ENCODE results near the gene REN. TPM values are rescaled to one million over a fixed set of nuclear protein-coding genes. Genes with fewer than 3 reads are reported as not detected.

Gene REN
- total and polyA plus RNA-seq, 2 of the 13 experiments (the other 11 are each of a cell fraction or from before 2014, with no cell fraction given) = not detected

DNA sequence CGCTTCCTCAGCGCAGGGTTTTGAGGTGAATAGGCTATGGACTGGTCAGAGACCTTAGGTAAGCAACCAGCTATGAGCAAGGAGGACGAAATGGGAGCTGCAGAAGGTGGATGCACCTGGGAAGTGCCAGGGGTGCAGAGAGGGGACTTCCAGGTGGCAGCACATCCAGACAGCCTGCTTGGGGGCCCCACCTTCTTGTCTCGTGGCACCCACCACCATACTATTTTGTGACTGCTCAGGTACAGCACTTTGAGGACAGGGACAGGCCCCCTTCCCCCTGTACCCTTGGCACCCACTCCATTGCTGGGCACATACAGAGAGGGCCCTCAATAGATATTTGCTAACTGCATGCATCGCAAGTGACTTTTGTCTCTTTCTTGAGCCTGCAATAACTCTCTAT lies 30.9 kb upstream of the REN start (continued):
- TF ChIP-seq, protein P1, sequence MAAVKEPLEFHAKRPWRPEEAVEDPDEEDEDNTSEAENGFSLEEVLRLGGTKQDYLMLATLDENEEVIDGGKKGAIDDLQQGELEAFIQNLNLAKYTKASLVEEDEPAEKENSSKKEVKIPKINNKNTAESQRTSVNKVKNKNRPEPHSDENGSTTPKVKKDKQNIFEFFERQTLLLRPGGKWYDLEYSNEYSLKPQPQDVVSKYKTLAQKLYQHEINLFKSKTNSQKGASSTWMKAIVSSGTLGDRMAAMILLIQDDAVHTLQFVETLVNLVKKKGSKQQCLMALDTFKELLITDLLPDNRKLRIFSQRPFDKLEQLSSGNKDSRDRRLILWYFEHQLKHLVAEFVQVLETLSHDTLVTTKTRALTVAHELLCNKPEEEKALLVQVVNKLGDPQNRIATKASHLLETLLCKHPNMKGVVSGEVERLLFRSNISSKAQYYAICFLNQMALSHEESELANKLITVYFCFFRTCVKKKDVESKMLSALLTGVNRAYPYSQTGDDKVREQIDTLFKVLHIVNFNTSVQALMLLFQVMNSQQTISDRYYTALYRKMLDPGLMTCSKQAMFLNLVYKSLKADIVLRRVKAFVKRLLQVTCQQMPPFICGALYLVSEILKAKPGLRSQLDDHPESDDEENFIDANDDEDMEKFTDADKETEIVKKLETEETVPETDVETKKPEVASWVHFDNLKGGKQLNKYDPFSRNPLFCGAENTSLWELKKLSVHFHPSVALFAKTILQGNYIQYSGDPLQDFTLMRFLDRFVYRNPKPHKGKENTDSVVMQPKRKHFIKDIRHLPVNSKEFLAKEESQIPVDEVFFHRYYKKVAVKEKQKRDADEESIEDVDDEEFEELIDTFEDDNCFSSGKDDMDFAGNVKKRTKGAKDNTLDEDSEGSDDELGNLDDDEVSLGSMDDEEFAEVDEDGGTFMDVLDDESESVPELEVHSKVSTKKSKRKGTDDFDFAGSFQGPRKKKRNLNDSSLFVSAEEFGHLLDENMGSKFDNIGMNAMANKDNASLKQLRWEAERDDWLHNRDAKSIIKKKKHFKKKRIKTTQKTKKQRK (IDR thresholded peaks at IDR 0.05; ENCODE audit: low read length) = no peak

DNA sequence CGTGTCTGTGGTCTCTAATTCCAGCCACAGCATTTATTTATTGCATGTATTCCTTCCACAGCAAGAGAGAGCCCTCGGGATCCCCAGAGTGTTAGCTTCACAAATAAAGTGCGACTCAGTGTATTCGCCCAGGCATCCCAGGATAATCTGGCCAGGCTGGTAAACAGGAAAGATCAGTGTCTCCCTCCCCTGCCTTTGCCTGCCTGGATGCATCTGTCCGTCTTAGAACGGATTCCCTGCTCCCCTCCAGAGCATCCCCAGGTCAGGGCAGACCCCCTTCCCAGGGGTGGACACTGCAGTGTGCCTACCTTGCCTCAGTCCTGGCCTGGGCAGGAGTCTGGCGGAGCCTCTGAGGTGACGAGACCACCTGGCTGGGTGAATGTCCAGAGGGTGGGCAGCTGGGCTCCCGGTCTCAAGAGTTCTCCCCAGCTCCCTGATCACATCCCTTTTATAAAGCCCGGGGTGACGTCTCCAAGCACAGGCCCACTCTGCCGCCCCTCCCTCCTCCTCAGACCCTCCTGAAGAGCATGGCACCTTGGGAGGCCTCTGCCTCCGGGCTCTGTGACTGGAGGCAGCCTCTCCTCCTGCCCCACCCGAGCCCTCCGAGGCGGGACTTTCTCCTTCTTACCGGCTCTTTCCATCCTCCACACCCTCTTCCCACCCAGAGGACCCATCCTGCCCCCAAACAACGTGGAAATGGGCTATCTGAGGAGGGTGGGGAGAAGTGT lies 30.1 kb upstream of the REN start, which contains the start of gene KISS1:
Gene KISS1 (minus strand): TSS at position 424 of the 728 bp plus-strand sequence. CDS start 3,615 bp downstream, outside the sequence.
- ChIA-PET POLR2A (interaction anchor here (1.3 kb wide), 1 partner anchor 17 kb away, joined by 3 read pairs; the partner anchor contains the start of gene GOLT1A), CTCF (ENCODE audit: low intra/inter-chr PET ratio, low total read pairs) (no interaction called here)
- H4K20me1 ChIP-seq (ENCODE audit: insufficient read depth, low read length) = no peaks in the 10 kb centered on the region
- H3K4me2 ChIP-seq (ENCODE audit: low read depth, low read length) = no peak within 1 kb of the TSS
- no peaks in the 10 kb centered on the region for H3K79me2 ChIP-seq (ENCODE audit: insufficient read depth, low read length)
- no peak for DNase-seq (ENCODE audit: low spot score)
- FAIRE-seq = no peak
- no peak within 1 kb of the TSS for H3K4me3 ChIP-seq (replicated peaks in 1 of 3; ENCODE audit: insufficient read depth in 1 of 3, low read depth in 2 of 3, low read length in 3 of 3)
- WGBS (ENCODE audit: low lambda C conversion rate) = 40% methylated on average over 13 of the region's 18 CpGs
- peaks cover 2 to 22% of the 10 kb centered on the region in 2 experiments; a peak in 3 of 5 replicates for H3K27me3 ChIP-seq (ENCODE audit: control insufficient read depth in 1 of 2, insufficient read depth in 2 of 2, low read length in 2 of 2)
- no peak within 1 kb of the TSS for H2AFZ ChIP-seq (ENCODE audit: low read length)
- no peaks in the 10 kb centered on the region for H3K36me3 ChIP-seq (replicated peaks in 1 of 2; ENCODE audit: control insufficient read depth in 1 of 2, insufficient read depth in 2 of 2, low read length in 2 of 2)
- no TSS peak for BruUV-seq (replicated peaks)
- no peak within 1 kb of the TSS for H3K9ac ChIP-seq (ENCODE audit: insufficient read depth, low read depth, low read length)
- H3K4me1 ChIP-seq (ENCODE audit: insufficient read depth, low read length) = peaks cover 7% of the 10 kb centered on the region
- TF ChIP-seq, protein P2, sequence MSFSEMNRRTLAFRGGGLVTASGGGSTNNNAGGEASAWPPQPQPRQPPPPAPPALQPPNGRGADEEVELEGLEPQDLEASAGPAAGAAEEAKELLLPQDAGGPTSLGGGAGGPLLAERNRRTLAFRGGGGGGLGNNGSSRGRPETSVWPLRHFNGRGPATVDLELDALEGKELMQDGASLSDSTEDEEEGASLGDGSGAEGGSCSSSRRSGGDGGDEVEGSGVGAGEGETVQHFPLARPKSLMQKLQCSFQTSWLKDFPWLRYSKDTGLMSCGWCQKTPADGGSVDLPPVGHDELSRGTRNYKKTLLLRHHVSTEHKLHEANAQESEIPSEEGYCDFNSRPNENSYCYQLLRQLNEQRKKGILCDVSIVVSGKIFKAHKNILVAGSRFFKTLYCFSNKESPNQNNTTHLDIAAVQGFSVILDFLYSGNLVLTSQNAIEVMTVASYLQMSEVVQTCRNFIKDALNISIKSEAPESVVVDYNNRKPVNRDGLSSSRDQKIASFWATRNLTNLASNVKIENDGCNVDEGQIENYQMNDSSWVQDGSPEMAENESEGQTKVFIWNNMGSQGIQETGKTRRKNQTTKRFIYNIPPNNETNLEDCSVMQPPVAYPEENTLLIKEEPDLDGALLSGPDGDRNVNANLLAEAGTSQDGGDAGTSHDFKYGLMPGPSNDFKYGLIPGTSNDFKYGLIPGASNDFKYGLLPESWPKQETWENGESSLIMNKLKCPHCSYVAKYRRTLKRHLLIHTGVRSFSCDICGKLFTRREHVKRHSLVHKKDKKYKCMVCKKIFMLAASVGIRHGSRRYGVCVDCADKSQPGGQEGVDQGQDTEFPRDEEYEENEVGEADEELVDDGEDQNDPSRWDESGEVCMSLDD (CRISPR knock-in tag; IDR thresholded peaks at IDR 0.05; ENCODE audit: borderline replicate concordance) = no peak
- TF ChIP-seq SIN3B (IDR thresholded peaks at IDR 0.05; ENCODE audit: low read length) = no peak
- no peak for TF ChIP-seq SMARCE1 (IDR thresholded peaks at IDR 0.05; ENCODE audit: borderline replicate concordance)
- peak; percentile 45 for TF ChIP-seq AGO2 (optimal IDR thresholded peaks at IDR 0.05; ENCODE audit: low read depth, low read length)
- no peak for TF ChIP-seq ZFP62 (CRISPR knock-in tag; IDR thresholded peaks at IDR 0.05)
- no peak for TF ChIP-seq ZNF430 (CRISPR knock-in tag; IDR thresholded peaks at IDR 0.05)
- TF ChIP-seq KDM2A (CRISPR knock-in tag; IDR thresholded peaks at IDR 0.05; ENCODE audit: borderline replicate concordance, low read depth) = 0 out of 2 replicates have a peak, but pooled peaks have one; percentile 31
- peak; percentile 34; the same call in 1 of the 2 replicates for TF ChIP-seq POLR2G (IDR thresholded peaks at IDR 0.05; ENCODE audit: low read depth, low read length)
- TF ChIP-seq AGO1 (IDR thresholded peaks at IDR 0.05; ENCODE audit: low read depth, low read length, poor library complexity, severe bottlenecking) = peak; percentile 35
- no peaks in the 10 kb centered on the region for H3K9me3 ChIP-seq (ENCODE audit: low read length)
- in situ Hi-C loops (cut with HindIII; ENCODE audit: extremely low pct_ligation_motif_present, low pct_unique_long_range_greater_than_20kb) (no loop called here), intact Hi-C loops (cut with micrococcal nuclease; ENCODE audit: unreplicated experiment) (no loop called here)
- peak; percentile 24 for ATAC-seq
- H3K27ac ChIP-seq (ENCODE audit: extremely low read length, insufficient read depth, low read length) = no peak within 1 kb of the TSS

All from HepG2 (cell line).